Transverse colon (tissue), 4 donors: ENCODE measurements around the gene DOCK2. TPM values are rescaled to one million over a fixed set of nuclear protein-coding genes. Genes with fewer than 3 reads are reported as not detected.

Source experiments
- DNase-seq: peaks from one replicate; pipeline ENCODE4 v3.0.0-alpha.2; 2019
- H3K27ac ChIP-seq, 4 donors: fragments of 200-600 bp; sonication (generic); 2 replicates each; pipeline ENCODE4 v1.5.1; 2016 to 2018; ENCODE audit warnings: inconsistent platforms in 4 of 4
- H3K27me3 ChIP-seq: fragments of 200-600 bp; sonication (generic); 2 replicates; pipeline ENCODE4 v1.5.1; 2017; ENCODE audit warnings: inconsistent platforms
- H3K36me3 ChIP-seq, 4 donors: fragments of 200-600 bp; sonication (generic); 2 replicates each; pipeline ENCODE4 v1.5.1; 2017 to 2019; ENCODE audit warnings: inconsistent platforms in 4 of 4
- H3K4me1 ChIP-seq, 4 donors: fragments of 200-600 bp; sonication (generic); 2 replicates each; pipeline ENCODE4 v1.5.1; 2017 to 2020; ENCODE audit warnings: inconsistent platforms in 4 of 4
- H3K4me3 ChIP-seq, 4 donors: fragments of 200-600 bp; sonication (generic); 1 replicate in 1 of 4; 2 replicates in 3 of 4; pipeline versions ENCODE4 v1.5.1 to v1.6.1; 2017 to 2019; ENCODE audit warnings: inconsistent platforms in 4 of 4
- H3K9me3 ChIP-seq, 2 donors: fragments of 200-600 bp; sonication (generic); 2 replicates each; pipeline ENCODE4 v1.5.1; 2017 to 2019; ENCODE audit warnings: inconsistent platforms in 2 of 2
- EP300 ChIP-seq: sonication (generic); formaldehyde crosslinking; IDR thresholded peaks from one replicate; pipeline ENCODE4 v1.6.1; 2017; ENCODE audit warnings: antibody characterized with exemption, low read depth
- POLR2A ChIP-seq: fragments of 450-650 bp; IDR thresholded peaks from one replicate; pipeline ENCODE4 v1.6.1; 2016; ENCODE audit warnings: antibody characterized with exemption, mild to moderate bottlenecking, moderate library complexity
- POLR2AphosphoS5 ChIP-seq, 3 donors: sonication (generic); formaldehyde crosslinking; IDR thresholded peaks; one replicate each; pipeline ENCODE4 v1.6.1; 2016; ENCODE audit warnings: antibody characterized with exemption in 3 of 3
- WGBS, 2 donors: methylation state at CpG; one replicate each; pipeline ENCODE4 v1.1.5; 2018; ENCODE audit warnings: low coverage in 1 of 2; 5-methylcytosine and 5-hydroxymethylcytosine counted together
- in situ Hi-C, 4 donors: fragments of 200-750 bp; cut with MboI; loops; one replicate each; pipeline versions ENCODE4 v1.15.0 to v1.15.1; 2017; ENCODE audit warnings: low sequenced_read_pairs in 3 of 4, low pct_ligation_motif_present in 1 of 4, low pct_unique_long_range_greater_than_20kb in 1 of 4
- intact Hi-C: fragments of 100-400 bp; cut with DNase I; formaldehyde crosslinking; loops from one replicate; pipeline ENCODE4 v1.15.1; 2023; ENCODE audit warnings: low total_unique reads
- total RNA-seq, 4 donors: library from RNA; depleted of rRNA; stranded (reverse); fragments of >200 nt; gene quantifications; one replicate each; pipeline ENCODE4 v1.1.0, GENCODE V29; 2016
- TF ChIP-seq, protein P1 (sequence below), 5 experiments: fragments of 200-600 bp in 3 of 5; fragments of 450-650 bp in 2 of 5; sonication (generic) in 3 of 5; IDR thresholded peaks; 1 replicate in 2 of 5; 2 replicates in 3 of 5; pipeline ENCODE4 v1.5.1; 2016 to 2017; ENCODE audit warnings: antibody characterized with exemption in 5 of 5, inconsistent platforms in 3 of 5, mild to moderate bottlenecking in 2 of 5, moderate library complexity in 1 of 5

Gene DOCK2
- total RNA-seq, 4 donors from 2014 or later: 8.3 to 24.0 (median 14.3) TPM

DNA sequence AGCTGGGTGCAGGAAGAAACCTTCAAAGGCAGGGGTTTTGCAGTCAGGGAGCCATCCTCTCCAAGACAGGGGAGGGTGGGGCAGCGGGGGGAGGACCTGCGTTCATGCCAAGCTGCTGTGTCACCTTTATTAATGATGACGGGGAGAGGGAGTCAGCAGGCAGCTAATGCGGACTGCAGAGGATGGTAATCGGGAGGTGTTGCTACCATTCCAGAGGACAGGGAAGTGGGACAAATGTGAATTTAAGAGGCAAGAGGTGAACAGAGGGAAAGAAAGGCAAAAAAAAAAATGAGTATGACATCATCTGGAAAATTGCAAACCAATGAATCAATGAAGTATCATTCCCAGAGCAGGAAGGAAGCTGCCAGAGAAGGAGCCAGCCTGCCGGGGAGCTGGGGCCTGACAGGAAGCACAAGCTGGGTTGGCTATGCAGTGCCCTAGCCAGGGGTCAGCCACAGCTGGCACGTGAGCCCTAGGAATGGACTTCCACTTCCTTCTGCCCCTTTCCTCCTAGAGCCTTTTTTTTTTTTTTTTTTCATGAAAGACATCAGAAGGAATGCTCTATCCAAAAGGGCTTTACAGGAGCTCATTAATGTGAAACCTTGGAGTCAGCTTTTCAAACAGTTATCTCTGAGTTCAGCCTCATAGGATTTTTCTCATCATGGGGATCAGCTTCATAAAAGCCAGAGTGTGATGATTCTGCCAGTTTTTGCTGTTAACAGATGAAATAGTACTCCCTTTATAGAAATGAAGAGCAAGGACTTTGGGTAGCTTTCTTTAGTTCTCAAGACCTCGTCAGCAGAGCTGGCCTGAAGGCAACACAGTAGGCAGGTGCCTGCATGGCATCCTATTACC lies 334.1 kb downstream of the DOCK2 start:
- Histone ChIP-seq H3K27ac (no peak overlapping the region), H3K27me3 (no peaks in the 10 kb centered on the region), H3K9me3 (no peaks in the 10 kb centered on the region), H3K4me3 (no peak overlapping the region), H3K4me1 (no peaks in the 10 kb centered on the region), H3K36me3 (no peaks in the 10 kb centered on the region)
- TF ChIP-seq, protein P1, sequence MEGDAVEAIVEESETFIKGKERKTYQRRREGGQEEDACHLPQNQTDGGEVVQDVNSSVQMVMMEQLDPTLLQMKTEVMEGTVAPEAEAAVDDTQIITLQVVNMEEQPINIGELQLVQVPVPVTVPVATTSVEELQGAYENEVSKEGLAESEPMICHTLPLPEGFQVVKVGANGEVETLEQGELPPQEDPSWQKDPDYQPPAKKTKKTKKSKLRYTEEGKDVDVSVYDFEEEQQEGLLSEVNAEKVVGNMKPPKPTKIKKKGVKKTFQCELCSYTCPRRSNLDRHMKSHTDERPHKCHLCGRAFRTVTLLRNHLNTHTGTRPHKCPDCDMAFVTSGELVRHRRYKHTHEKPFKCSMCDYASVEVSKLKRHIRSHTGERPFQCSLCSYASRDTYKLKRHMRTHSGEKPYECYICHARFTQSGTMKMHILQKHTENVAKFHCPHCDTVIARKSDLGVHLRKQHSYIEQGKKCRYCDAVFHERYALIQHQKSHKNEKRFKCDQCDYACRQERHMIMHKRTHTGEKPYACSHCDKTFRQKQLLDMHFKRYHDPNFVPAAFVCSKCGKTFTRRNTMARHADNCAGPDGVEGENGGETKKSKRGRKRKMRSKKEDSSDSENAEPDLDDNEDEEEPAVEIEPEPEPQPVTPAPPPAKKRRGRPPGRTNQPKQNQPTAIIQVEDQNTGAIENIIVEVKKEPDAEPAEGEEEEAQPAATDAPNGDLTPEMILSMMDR (IDR thresholded peaks at IDR 0.05): no peak
- no peak for TF ChIP-seq POLR2A
- WGBS, 2 donors: 40 to 72% methylated on average over 3 to 8 of the region's 8 CpGs
- intact Hi-C loops: no loop called here
- in situ Hi-C loops: no loop called here
- DNase-seq: no peak

DNA sequence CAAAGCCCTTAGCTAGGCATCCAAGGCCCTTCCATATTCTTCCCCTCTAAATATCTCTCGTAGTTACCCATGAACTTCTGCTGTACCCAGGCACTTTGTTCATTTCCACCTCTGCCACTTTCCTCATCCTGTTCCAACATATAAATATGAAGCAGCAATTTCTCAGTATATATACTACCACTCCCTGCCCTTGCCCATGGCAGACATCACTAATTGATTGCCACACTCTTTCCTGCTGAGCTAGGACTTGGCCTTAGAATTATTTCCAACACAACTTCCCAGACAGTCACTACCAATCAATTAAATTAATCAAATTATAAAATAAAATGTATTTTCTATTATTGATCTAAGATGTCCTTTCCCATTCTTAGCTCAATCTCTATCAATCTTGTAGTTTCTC lies 334.7 kb downstream of the DOCK2 start:
- H3K27me3 ChIP-seq: no peaks in the 10 kb centered on the region
- no peak for TF ChIP-seq POLR2A
- TF ChIP-seq, protein P1 (IDR thresholded peaks at IDR 0.05): no peak
- no peak for TF ChIP-seq POLR2AphosphoS5 (IDR thresholded peaks at IDR 0.05)
- no peak for TF ChIP-seq EP300
- DNase-seq: no peak
- intact Hi-C loops (no loop called here), in situ Hi-C loops (no loop called here)
- no peaks in the 10 kb centered on the region for H3K9me3 ChIP-seq
- H3K4me1 ChIP-seq: no peaks in the 10 kb centered on the region
- H3K4me3 ChIP-seq: no peak overlapping the region
- 89% methylated on average over 1 of the region's 1 CpG; no CpG with 5 or more reads in 1 of the 2 donors for WGBS, 2 donors
- H3K36me3 ChIP-seq: no peaks in the 10 kb centered on the region
- no peak overlapping the region for H3K27ac ChIP-seq

DNA sequence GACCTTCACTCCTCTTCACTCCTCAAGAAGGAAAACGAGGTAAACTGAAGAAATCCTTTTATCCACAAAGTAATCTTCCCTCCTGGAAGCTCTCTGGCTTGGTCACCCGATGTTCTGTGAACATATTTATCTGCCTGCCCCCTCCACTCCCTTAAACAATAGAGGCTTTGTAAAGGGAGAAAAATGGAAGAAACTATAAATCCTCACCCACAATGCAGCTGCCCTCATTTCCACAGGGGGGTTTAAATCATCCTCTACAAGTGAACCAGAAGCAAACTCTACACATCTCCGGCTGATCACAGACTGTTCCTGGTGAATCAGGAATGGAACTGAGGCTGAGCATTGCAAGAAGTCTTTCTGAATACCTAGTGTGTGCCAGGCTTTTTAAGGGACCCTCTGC lies 336.0 kb downstream of the DOCK2 start:
- TF ChIP-seq, protein P1 (IDR thresholded peaks at IDR 0.05): no peak
- TF ChIP-seq EP300 (no peak), POLR2A (no peak), POLR2AphosphoS5 (IDR thresholded peaks at IDR 0.05) (no peak)
- H3K27ac ChIP-seq: no peak overlapping the region
- in situ Hi-C loops: no loop called here
- no peak for DNase-seq
- WGBS, 2 donors: 42 to 61% methylated on average over 2 to 3 of the region's 3 CpGs
- H3K9me3 ChIP-seq: no peaks in the 10 kb centered on the region
- H3K4me3 ChIP-seq: no peak overlapping the region
- intact Hi-C loops: no loop called here
- H3K36me3 ChIP-seq: no peaks in the 10 kb centered on the region
- H3K4me1 ChIP-seq: no peaks in the 10 kb centered on the region
- no peaks in the 10 kb centered on the region for H3K27me3 ChIP-seq

DNA sequence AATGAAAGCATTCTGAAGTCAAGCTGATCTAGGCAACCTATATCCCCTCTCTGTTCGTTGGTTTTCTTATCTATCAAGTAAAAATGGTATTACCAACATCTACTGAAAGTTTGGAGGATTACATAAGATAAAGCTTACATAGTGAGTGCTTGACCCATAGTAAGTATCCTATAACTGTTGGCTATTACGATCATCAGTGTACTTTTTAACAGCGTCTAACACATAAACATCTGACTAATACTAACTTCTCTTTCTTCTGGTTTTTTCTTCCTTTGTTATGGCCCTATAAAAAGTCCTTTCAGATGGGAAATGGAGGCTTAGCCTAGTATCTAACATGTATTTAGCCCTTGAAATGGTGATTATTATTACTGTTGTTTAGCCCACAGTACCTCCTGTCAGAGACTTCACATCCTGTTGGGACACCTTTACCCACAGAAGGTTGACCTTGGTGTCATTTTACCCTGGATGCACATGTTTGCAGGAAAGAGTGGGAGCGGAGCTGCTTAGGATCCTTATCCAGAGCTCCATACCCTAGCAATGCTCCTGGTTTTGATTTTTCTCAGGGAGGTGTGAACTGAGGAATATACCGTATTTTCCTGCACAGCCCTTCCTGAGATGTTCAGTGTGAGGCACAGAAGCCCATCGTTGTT lies 337.2 kb downstream of the DOCK2 start:
- no peaks in the 10 kb centered on the region for H3K4me1 ChIP-seq
- intact Hi-C loops (no loop called here), in situ Hi-C loops (no loop called here)
- no peak overlapping the region for H3K4me3 ChIP-seq
- WGBS, 2 donors: 55 to 73% methylated on average over 5 to 6 of the region's 6 CpGs
- no peaks in the 10 kb centered on the region for H3K9me3 ChIP-seq
- TF ChIP-seq POLR2AphosphoS5 (IDR thresholded peaks at IDR 0.05): no peak
- no peak for TF ChIP-seq POLR2A
- no peak for TF ChIP-seq EP300
- H3K27ac ChIP-seq: no peak overlapping the region
- no peak for DNase-seq
- H3K27me3 ChIP-seq: peaks cover 5% of the 10 kb centered on the region
- no peaks in the 10 kb centered on the region for H3K36me3 ChIP-seq
